AG09319 (cell line): ENCODE results near the gene HAUS7.

Experiments used
- DNase-seq: peaks from one replicate; pipeline ENCODE4 v3.0.0-alpha.2; 2010; ENCODE audit warnings: low read depth; ENCODE audit errors: extremely low read depth
- TF ChIP-seq, protein P1 (sequence below): IDR thresholded peaks from 2 replicates; pipeline ENCODE4 v1.5.1; 2011; ENCODE audit warnings: low read depth, mild to moderate bottlenecking, inconsistent platforms, low read length, moderate library complexity

Gene HAUS7

DNA sequence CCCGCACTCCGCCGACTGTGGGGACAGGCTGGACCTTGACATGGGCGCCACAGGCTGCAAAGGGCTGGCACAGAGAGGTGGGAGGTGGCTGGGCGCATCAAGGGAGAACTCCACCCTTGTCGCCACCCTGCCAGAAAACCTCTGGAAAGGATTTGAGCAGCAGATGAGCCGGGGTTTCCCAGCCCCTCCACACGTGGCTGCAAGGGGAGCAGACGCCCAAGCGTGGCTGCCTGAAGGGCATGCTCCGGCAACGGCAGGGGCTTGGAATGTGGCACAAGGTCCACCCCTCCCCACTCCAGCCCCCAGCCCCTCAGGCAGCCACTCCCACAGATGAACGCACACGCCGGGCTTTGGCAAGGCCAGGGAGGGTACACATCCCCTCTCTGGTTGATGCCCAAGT, 29.0 kb upstream of the HAUS7 start:
- DNase-seq = no peak
- TF ChIP-seq, protein P1, sequence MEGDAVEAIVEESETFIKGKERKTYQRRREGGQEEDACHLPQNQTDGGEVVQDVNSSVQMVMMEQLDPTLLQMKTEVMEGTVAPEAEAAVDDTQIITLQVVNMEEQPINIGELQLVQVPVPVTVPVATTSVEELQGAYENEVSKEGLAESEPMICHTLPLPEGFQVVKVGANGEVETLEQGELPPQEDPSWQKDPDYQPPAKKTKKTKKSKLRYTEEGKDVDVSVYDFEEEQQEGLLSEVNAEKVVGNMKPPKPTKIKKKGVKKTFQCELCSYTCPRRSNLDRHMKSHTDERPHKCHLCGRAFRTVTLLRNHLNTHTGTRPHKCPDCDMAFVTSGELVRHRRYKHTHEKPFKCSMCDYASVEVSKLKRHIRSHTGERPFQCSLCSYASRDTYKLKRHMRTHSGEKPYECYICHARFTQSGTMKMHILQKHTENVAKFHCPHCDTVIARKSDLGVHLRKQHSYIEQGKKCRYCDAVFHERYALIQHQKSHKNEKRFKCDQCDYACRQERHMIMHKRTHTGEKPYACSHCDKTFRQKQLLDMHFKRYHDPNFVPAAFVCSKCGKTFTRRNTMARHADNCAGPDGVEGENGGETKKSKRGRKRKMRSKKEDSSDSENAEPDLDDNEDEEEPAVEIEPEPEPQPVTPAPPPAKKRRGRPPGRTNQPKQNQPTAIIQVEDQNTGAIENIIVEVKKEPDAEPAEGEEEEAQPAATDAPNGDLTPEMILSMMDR = no peak

DNA sequence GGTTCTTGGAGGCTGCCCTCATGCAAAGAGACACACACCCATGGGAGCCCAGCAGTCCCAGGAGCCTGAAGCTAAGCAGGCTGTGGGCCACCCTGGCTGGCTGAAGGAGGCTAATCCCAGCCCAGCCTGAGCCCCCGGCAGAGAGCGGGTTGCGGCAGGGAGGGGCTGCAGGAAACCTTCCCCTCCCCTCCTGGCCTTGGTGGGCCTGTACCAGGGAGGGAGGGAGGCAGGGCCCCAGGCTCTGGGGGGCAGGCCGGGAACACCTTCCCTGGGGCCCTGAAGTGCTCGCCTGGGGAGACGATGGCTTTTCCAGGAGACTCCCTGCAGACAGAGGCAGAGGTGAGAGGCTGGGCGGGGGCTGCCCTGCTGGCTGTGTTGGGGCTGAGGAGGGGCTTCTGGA, 28.1 kb upstream of the HAUS7 start:
- TF ChIP-seq, protein P1 = no peak
- DNase-seq = no peak

DNA sequence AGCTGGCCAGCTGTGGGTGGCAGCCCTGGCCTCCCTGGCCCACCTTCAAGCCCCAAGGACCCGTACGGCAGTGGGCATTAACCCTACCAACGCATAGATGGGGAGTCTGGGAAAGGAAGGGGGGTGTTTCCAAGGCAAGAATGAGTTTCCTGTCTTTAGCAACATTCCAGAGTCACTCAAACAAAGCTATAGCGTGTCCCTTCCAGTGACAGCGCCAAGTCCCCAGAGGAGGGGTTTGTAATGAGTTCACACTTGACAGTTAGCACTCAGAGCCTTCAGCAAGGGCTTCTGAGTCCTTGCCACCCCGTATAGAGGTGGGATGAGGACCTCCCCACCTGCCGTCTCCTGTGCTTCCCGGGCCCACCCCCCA, 26.2 kb upstream of the HAUS7 start:
- no peak for DNase-seq

DNA sequence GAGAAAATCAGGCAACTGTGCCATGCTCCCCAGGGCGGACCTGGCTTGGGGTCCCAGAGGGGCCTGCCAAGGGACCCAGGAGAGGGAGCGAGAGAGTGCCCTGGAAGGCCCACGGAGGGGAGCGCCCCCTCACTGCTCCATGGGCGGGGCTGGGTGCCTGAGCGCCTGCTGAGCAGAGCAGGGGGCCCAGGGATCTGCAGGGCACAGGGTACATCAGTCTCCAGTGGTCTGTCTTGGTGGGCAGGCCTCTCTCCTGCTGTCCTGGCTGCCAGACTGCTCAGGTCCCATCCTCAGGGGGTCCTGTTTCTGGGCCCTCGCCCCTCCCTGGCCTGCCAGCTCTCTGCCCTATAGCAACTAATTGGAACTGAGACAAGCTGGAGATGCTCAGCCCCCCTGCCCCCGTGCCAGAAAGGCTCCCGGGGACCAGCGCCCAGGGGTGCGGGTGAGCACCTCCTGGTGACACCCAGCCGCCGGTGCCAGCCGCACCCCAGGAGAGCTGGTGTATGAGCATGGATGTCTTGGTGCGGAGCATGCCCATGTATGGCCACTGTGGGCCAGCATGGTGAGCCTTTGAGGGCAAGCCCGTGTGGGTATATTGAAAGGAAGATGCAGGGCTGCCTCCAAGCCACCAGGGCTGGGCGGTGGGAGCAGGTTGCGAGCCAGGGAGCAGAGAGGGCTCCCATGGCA, 25.7 kb upstream of the HAUS7 start:
- TF ChIP-seq, protein P1 = no peak
- DNase-seq = no peak

More for the DNA sequence above, 26.2 kb upstream of the HAUS7 start:
- TF ChIP-seq, protein P1 = no peak

DNA sequence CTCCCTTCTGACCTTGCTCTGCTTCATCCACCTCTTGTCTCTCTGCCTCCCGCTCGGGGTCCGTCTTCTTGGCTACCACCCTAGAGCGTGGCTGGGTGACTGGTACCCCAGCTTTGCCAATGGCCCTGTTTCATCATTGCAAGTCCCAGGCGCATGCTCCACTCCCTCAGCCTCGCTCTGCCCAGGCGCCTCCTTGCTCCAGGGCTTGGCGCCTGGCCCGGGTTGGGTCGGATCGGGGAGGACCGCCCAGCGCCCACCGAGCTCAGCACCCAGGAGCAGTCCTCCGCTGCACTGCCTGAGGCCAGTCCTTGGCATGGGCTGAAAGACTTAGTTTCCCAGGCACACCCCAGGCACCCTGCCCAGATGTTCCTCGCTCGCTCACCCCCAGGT, 25.0 kb upstream of the HAUS7 start:
- no peak for DNase-seq
- TF ChIP-seq, protein P1 = no peak

DNA sequence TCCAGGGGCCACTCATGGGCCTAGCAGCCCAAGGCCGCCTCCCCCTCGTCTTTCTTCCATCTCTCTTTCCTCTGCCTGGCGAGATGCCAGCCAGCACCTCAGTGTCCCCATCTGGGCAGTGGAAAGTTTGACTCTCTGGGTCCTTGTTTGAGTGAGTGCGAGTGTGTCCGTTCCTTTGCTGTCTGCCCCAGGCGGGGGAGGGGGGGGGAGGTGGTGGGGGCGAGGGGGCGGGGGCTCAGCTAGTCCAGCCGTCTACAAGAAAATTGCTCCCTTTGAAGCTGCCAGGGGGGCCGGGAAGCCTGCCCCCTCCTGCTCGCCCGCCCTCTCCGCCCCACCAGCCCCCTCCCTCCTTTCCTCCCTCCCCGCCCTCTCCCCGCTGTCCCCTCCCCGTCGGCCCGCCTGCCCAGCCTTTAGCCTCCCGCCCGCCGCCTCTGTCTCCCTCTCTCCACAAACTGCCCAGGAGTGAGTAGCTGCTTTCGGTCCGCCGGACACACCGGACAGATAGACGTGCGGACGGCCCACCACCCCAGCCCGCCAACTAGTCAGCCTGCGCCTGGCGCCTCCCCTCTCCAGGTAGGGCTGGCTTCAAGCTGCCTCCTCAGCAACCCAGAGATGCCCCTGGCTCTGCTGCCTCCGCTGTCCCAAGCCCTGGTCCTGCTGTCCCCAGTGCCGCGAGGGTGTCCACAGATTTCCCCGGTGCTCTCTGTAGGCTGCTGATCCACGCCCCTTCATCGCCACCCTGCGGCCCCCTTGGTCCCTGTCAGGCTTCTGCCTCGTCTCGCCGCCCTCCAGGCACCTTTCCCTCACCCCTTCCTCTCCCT, 24.4 kb upstream of the HAUS7 start, which contains the start of gene BGN:
Gene BGN (plus strand): TSS at position 440 of the 821 bp plus-strand sequence. CDS start 9,652 bp downstream, outside the sequence.
- no peak for DNase-seq
- TF ChIP-seq, protein P1 = peak; percentile 44

DNA sequence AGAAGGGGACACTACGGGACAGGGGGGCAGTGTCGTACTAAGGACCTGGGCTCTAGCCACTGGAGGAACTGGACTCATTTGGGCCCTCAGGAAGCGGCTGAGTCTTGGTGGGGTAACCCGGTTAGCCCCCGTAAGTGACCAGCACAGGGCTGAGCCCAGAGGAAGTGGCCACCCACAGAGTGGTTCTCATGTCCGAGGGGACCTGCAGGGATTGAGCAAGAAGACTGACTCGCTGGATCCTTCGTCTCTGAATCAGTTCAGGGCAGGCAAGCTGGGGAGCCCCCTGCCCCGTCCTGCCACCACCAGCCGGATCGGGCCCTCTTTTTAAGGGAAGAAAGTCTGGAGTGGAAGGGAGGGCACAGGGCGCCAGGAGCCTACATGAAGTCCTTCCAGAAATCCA, 23.7 kb upstream of the HAUS7 start:
- TF ChIP-seq, protein P1 = no peak
- no peak for DNase-seq
